Mucosa of descending colon (tissue), 3 donors: ENCODE results near the gene SCOC. TPM values are rescaled to one million over a fixed set of nuclear protein-coding genes. Genes with fewer than 3 reads are reported as not detected.

Experiments
- ATAC-seq: fragments of 200-7000 bp; cut with Tn5 transposase; one replicate; pipeline ENCODE4 v1.9.1; 2020; ENCODE audit warnings: mild to moderate bottlenecking, moderate library complexity
- DNase-seq, 3 donors: peaks; one replicate each; pipeline ENCODE4 v3.0.0-alpha.2; 2020
- H3K36me3 ChIP-seq: fragments of 200-600 bp; one replicate; pipeline ENCODE4 v1.8.0; 2021; ENCODE audit warnings: low read depth, mild to moderate bottlenecking
- H3K4me1 ChIP-seq: fragments of 200-600 bp; one replicate; pipeline ENCODE4 v1.8.0; 2021; ENCODE audit warnings: low read depth, mild to moderate bottlenecking
- H3K4me3 ChIP-seq: fragments of 200-600 bp; one replicate; pipeline ENCODE4 v1.8.0; 2021; ENCODE audit warnings: mild to moderate bottlenecking
- H3K9me3 ChIP-seq: fragments of 200-600 bp; one replicate; pipeline ENCODE4 v1.8.0; 2021; ENCODE audit warnings: mild to moderate bottlenecking
- intact Hi-C, 2 donors: fragments of 100-400 bp; cut with DNase I in 1 of 2; cut with micrococcal nuclease in 1 of 2; formaldehyde crosslinking; loops; one replicate each; pipeline versions ENCODE4 v1.11.0 to v1.11.1; 2022; cut with DNase I, micrococcal nuclease
- total RNA-seq, 3 donors: library from RNA; stranded (reverse); fragmentation: NEBNext Ultra II Directional in 2 of 3; extraction: Animal tissue kit (Norgen Biotek cat#: 25700) in 2 of 3; gene quantifications; one replicate each; pipeline versions ENCODE4 v1.2.1 to v1.2.4, GENCODE V29; 2021 to 2023
- TF ChIP-seq, protein P1 (sequence below): fragments of 200-600 bp; IDR thresholded peaks from one replicate; pipeline ENCODE4 v1.8.0; 2022; ENCODE audit warnings: antibody characterized with exemption, mild to moderate bottlenecking
- donor health status: DM: no; HTN: no; CAD: no; lungs with moderate emphysema.
- donor health status: DM: no; HTN: no; CAD: no.
- donor health status: DM: no; HTN: yes; CAD: no.

The SCOC gene
- total RNA-seq, 3 donors from 2014 or later, result 41.1 to 52.8 (median 51.3) TPM

DNA sequence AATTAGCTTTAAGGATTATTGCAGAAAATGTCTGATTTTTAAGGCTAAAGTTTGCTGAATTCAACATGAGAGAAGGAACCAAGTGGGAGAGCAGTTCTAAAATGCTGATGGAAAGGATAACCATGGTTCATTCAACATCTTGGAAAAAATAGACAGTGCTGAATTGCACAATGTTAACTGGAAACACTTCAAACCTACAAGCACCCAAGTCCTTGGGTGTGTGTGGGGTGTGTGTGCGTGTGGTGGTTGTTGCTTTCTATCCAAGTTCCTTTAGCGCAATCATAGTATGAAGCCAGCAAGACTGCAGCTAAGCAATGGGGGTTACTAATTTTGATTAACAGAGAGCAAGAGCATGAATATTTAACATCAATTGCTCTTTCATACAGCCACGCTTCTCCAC, 29.3 kb upstream of the SCOC start:
- TF ChIP-seq, protein P1, sequence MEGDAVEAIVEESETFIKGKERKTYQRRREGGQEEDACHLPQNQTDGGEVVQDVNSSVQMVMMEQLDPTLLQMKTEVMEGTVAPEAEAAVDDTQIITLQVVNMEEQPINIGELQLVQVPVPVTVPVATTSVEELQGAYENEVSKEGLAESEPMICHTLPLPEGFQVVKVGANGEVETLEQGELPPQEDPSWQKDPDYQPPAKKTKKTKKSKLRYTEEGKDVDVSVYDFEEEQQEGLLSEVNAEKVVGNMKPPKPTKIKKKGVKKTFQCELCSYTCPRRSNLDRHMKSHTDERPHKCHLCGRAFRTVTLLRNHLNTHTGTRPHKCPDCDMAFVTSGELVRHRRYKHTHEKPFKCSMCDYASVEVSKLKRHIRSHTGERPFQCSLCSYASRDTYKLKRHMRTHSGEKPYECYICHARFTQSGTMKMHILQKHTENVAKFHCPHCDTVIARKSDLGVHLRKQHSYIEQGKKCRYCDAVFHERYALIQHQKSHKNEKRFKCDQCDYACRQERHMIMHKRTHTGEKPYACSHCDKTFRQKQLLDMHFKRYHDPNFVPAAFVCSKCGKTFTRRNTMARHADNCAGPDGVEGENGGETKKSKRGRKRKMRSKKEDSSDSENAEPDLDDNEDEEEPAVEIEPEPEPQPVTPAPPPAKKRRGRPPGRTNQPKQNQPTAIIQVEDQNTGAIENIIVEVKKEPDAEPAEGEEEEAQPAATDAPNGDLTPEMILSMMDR, result no peak
- H3K4me3 ChIP-seq, result no peak overlapping the region
- H3K36me3 ChIP-seq, result no peaks in the 10 kb centered on the region
- no peaks in the 10 kb centered on the region for H3K9me3 ChIP-seq
- peak; percentile 14 for ATAC-seq
- H3K4me1 ChIP-seq, result peaks cover 5% of the 10 kb centered on the region
- DNase-seq, result no peak
- intact Hi-C loops, result no loop called here

GRCh38 chr4:140344621-140345020, 28.8 kb upstream of the SCOC start:
- Histone ChIP-seq H3K4me1 (peaks cover 5% of the 10 kb centered on the region), H3K9me3 (no peaks in the 10 kb centered on the region), H3K4me3 (no peak overlapping the region), H3K36me3 (no peaks in the 10 kb centered on the region)
- intact Hi-C loops, result no loop called here
- ATAC-seq (no peak), DNase-seq (no peak)
- TF ChIP-seq, protein P1, result no peak

DNA sequence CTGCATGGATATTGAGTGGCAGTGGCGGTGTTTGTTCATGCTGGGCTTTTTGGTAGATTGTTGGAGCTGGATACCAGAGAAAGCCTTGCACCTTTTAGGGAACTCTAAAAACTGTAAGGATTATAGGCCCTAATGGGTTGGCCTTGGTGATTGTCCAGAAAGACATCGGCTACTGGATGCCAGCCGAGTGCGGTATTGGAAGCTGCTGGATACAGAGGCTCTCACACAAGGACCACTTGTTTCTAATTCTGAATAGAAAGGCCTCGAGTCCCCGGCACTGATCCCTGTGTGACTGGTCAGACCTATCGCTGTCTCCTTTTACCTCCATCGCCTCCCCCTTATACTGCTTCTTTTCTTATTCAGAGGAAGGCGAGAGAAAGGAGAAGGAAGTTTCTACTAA, 27.3 kb upstream of the SCOC start:
- TF ChIP-seq, protein P1, result no peak
- DNase-seq, result no peak
- no peaks in the 10 kb centered on the region for H3K9me3 ChIP-seq
- ATAC-seq, result no peak
- no peaks in the 10 kb centered on the region for H3K36me3 ChIP-seq
- intact Hi-C loops, result no loop called here
- H3K4me3 ChIP-seq, result no peak overlapping the region
- peaks cover 5% of the 10 kb centered on the region for H3K4me1 ChIP-seq

GRCh38 chr4:140349816-140350215, 23.6 kb upstream of the SCOC start:
- intact Hi-C loops, result no loop called here
- TF ChIP-seq, protein P1, result no peak
- Histone ChIP-seq H3K9me3 (no peaks in the 10 kb centered on the region), H3K36me3 (no peaks in the 10 kb centered on the region), H3K4me3 (no peak overlapping the region), H3K4me1 (no peaks in the 10 kb centered on the region)
- DNase-seq (no peak), ATAC-seq (no peak)

- intact Hi-C loops, result no loop called here
- no peaks in the 10 kb centered on the region for H3K4me1 ChIP-seq
- DNase-seq, result no peak
- no peaks in the 10 kb centered on the region for H3K9me3 ChIP-seq
- H3K36me3 ChIP-seq, result no peaks in the 10 kb centered on the region
- TF ChIP-seq, protein P1, result no peak
- H3K4me3 ChIP-seq, result no peak overlapping the region
- ATAC-seq, result no peak
These were observed 22.1 kb upstream of the SCOC start for GRCh38 chr4:140351093-140352075.
